Keratinocyte (primary cell): ENCODE data around the gene A4GALT. TPM values are rescaled to one million over a fixed set of nuclear protein-coding genes. Genes with fewer than 3 reads are reported as not detected.

ENCODE experiments used
- DNase-seq: peaks from one replicate; pipeline ENCODE4 v3.0.0-alpha.2; 2011; ENCODE audit warnings: low read depth, missing footprints, low spot score
- FAIRE-seq: peaks from 2 replicates; lab custom pipeline; 2011; peaks lifted over from hg19 to GRCh38; lab: Jason Lieb, UNC
- H2AFZ ChIP-seq: 2 replicates; pipeline ENCODE4 v1.6.0; 2012; ENCODE audit warnings: low read length, control low read depth, inconsistent platforms; ENCODE audit not compliant: control insufficient read depth
- H3K27ac ChIP-seq: 2 replicates; pipeline ENCODE4 v1.5.1; 2011; ENCODE audit warnings: low read length; ENCODE audit not compliant: control insufficient read depth, insufficient read depth
- H3K27me3 ChIP-seq: 3 replicates; pipeline ENCODE4 v1.6.0; 2011; ENCODE audit warnings: low read length; ENCODE audit not compliant: control insufficient read depth, insufficient read depth; ENCODE audit errors: extremely low read depth
- H3K36me3 ChIP-seq, 2 experiments: 2 replicates in 1 of 2; 3 replicates in 1 of 2; pipeline ENCODE4 v1.5.1; 2011; ENCODE audit warnings: low read length in 2 of 2, mild to moderate bottlenecking in 1 of 2; ENCODE audit not compliant: control insufficient read depth in 2 of 2, insufficient read depth in 2 of 2; ENCODE audit errors: extremely low read depth in 1 of 2
- H3K4me1 ChIP-seq: 3 replicates; pipeline ENCODE4 v1.5.1; 2011; ENCODE audit warnings: low read length; ENCODE audit not compliant: control insufficient read depth, insufficient read depth; ENCODE audit errors: extremely low read depth
- H3K4me2 ChIP-seq: 3 replicates; pipeline ENCODE4 v1.6.0; 2011; ENCODE audit warnings: low read depth, low read length; ENCODE audit not compliant: control insufficient read depth, insufficient read depth; ENCODE audit errors: extremely low read depth
- H3K4me3 ChIP-seq, 3 experiments: fragments of 200-600 bp in 1 of 3; sonication (generic) in 1 of 3; 2 replicates in 2 of 3; 3 replicates in 1 of 3; pipeline ENCODE4 v1.5.1; 2011 to 2016; ENCODE audit warnings: low read length in 3 of 3, mild to moderate bottlenecking in 3 of 3, control low read depth in 2 of 3, inconsistent platforms in 1 of 3, low read depth in 1 of 3, mixed read lengths in 1 of 3, mixed run types in 1 of 3, moderate library complexity in 1 of 3; ENCODE audit not compliant: control insufficient read depth in 2 of 3, insufficient read depth in 2 of 3; ENCODE audit errors: extremely low read depth in 1 of 3
- H3K79me2 ChIP-seq: 2 replicates; pipeline ENCODE4 v1.6.0; 2012; ENCODE audit warnings: low read length; ENCODE audit not compliant: control insufficient read depth, insufficient read depth
- H3K9ac ChIP-seq: 3 replicates; pipeline ENCODE4 v1.6.0; 2011; ENCODE audit warnings: low read length; ENCODE audit not compliant: control insufficient read depth, insufficient read depth; ENCODE audit errors: extremely low read depth
- H3K9me1 ChIP-seq: 3 replicates; pipeline ENCODE4 v1.6.0; 2011; ENCODE audit warnings: low read length; ENCODE audit not compliant: control insufficient read depth, insufficient read depth; ENCODE audit errors: extremely low read depth
- H3K9me3 ChIP-seq: 2 replicates; pipeline ENCODE4 v1.5.1; 2012; ENCODE audit warnings: low read depth, low read length; ENCODE audit not compliant: control insufficient read depth
- H4K20me1 ChIP-seq: 3 replicates; pipeline ENCODE4 v1.6.0; 2011; ENCODE audit warnings: low read length; ENCODE audit not compliant: control insufficient read depth, insufficient read depth; ENCODE audit errors: extremely low read depth
- CTCF ChIP-seq, 3 experiments: IDR thresholded peaks in 1 of 3; conservative IDR thresholded peaks in 1 of 3; optimal IDR thresholded peaks in 1 of 3; 2 replicates in 2 of 3; 3 replicates in 1 of 3; pipeline versions ENCODE3 to v1.5.1; 2011; ENCODE audit warnings: low read length in 3 of 3, mild to moderate bottlenecking in 3 of 3, moderate library complexity in 2 of 3, control low read depth in 1 of 3, inconsistent platforms in 1 of 3; ENCODE audit not compliant: insufficient read depth in 2 of 3; ENCODE audit errors: extremely low read depth in 1 of 3
- EZH2 ChIP-seq: IDR thresholded peaks from one replicate; pipeline ENCODE4 v1.6.1; 2012; ENCODE audit warnings: inconsistent platforms, mild to moderate bottlenecking, low read length, moderate library complexity
- dilution Hi-C: fragments of 300-500 bp; cut with MboI; formaldehyde crosslinking; loops from one replicate; pipeline ENCODE4 v1.7.0; 2020; ENCODE audit warnings: low sequenced_read_pairs; ENCODE audit not compliant: extremely low pct_ligation_motif_present
- polyA plus RNA-seq, 5 experiments: library from polyadenylated mRNA; depleted of rRNA in 3 of 5; stranded (reverse) in 3 of 5; stranded (forward) in 1 of 5; unstranded in 1 of 5; fragments of >200 nt; gene quantifications; 1 replicate in 1 of 5; 2 replicates in 3 of 5; 3 replicates in 1 of 5; pipeline versions ENCODE4 v1.2.1 to v1.2.3, GENCODE V29; 2011 to 2012; ENCODE audit warnings: missing spikeins in 2 of 5, low read depth in 1 of 5, low replicate concordance in 1 of 5

Gene A4GALT
- polyA plus RNA-seq, 1 donor (not counting 4 experiments of a cell fraction or from before 2014, with no cell fraction given) = 1.6 TPM

- FAIRE-seq (no peak), DNase-seq (no peak)
- peaks cover 45% of the 10 kb centered on the region for H3K4me1 ChIP-seq
- no peaks in the 10 kb centered on the region for H3K9me3 ChIP-seq
- no peaks in the 10 kb centered on the region for H3K79me2 ChIP-seq
- H3K36me3 ChIP-seq = no peaks in the 10 kb centered on the region
- no peaks in the 10 kb centered on the region for H3K27me3 ChIP-seq
- no peak overlapping the region for H3K27ac ChIP-seq
- no peaks in the 10 kb centered on the region for H4K20me1 ChIP-seq
- H3K9ac ChIP-seq = no peak overlapping the region
- no peak overlapping the region for H3K4me2 ChIP-seq
- no peak overlapping the region for H2AFZ ChIP-seq
- no peak overlapping the region for H3K4me3 ChIP-seq
- dilution Hi-C loops = no loop called here
- no peaks in the 10 kb centered on the region for H3K9me1 ChIP-seq
- TF ChIP-seq EZH2 (no peak), CTCF (optimal IDR thresholded peaks at IDR 0.05 in 1 of 3, IDR thresholded peaks at IDR 0.05 in 1 of 3, conservative IDR thresholded peaks at IDR 0.05 in 1 of 3; ENCODE audit: extremely low read depth in 1 of 3, insufficient read depth in 2 of 3, low read length in 3 of 3) (no peak)
Observed at GRCh38 chr22:42684462-42685195, 36.0 kb downstream of the A4GALT start.

GRCh38 chr22:42683578-42684283 lies 36.9 kb downstream of the A4GALT start:
- Histone ChIP-seq H2AFZ (no peak overlapping the region), H3K79me2 (no peaks in the 10 kb centered on the region), H3K4me1 (peaks cover 39% of the 10 kb centered on the region), H3K9ac (no peak overlapping the region), H3K4me2 (no peak overlapping the region), H3K9me1 (no peaks in the 10 kb centered on the region), H3K27ac (no peak overlapping the region), H3K27me3 (no peaks in the 10 kb centered on the region), H3K4me3 (no peak overlapping the region), H3K9me3 (no peaks in the 10 kb centered on the region), H3K36me3 (no peaks in the 10 kb centered on the region), H4K20me1 (no peaks in the 10 kb centered on the region)
- dilution Hi-C loops = no loop called here
- TF ChIP-seq CTCF (optimal IDR thresholded peaks at IDR 0.05 in 1 of 3, IDR thresholded peaks at IDR 0.05 in 1 of 3, conservative IDR thresholded peaks at IDR 0.05 in 1 of 3; ENCODE audit: extremely low read depth in 1 of 3, insufficient read depth in 2 of 3, low read length in 3 of 3) (no peak), EZH2 (no peak)
- DNase-seq (no peak), FAIRE-seq (no peak)
